ENCODE measurements around the gene NCAM1. TPM values are rescaled to one million over a fixed set of nuclear protein-coding genes. Genes with fewer than 3 reads are reported as not detected.

Gene NCAM1
- total and polyA plus RNA-seq, 10 donors: 0.41 to 13.2 (median 7.1) TPM

DNA sequence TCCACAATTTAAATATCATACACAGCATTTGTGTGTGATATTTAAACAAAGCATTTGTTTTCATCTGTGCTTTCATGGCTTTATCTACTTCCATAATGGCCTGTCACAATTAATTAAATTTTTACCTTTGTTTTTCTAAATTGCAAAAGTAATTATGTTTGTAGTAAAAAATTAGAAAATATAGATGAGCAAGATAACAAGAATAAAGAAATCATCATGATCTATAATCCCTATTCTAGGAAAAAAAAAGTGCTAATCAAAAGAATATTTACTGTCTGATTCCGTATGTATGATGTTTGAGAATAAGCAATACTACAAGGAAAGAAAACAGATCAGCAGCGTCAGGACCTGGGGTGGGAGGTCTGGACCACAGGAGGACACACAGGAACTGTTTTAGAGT lies 149.9 kb downstream of the NCAM1 start:
- no peak overlapping the region for H3K27ac ChIP-seq
- TF ChIP-seq POLR2A (IDR thresholded peaks at IDR 0.05) (no peak), POLR2AphosphoS5 (IDR thresholded peaks at IDR 0.05) (no peak)
- TF ChIP-seq, protein P1, sequence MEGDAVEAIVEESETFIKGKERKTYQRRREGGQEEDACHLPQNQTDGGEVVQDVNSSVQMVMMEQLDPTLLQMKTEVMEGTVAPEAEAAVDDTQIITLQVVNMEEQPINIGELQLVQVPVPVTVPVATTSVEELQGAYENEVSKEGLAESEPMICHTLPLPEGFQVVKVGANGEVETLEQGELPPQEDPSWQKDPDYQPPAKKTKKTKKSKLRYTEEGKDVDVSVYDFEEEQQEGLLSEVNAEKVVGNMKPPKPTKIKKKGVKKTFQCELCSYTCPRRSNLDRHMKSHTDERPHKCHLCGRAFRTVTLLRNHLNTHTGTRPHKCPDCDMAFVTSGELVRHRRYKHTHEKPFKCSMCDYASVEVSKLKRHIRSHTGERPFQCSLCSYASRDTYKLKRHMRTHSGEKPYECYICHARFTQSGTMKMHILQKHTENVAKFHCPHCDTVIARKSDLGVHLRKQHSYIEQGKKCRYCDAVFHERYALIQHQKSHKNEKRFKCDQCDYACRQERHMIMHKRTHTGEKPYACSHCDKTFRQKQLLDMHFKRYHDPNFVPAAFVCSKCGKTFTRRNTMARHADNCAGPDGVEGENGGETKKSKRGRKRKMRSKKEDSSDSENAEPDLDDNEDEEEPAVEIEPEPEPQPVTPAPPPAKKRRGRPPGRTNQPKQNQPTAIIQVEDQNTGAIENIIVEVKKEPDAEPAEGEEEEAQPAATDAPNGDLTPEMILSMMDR (IDR thresholded peaks at IDR 0.05 in 8 of 11, conservative IDR thresholded peaks at IDR 0.05 in 3 of 11): no peak
- H3K9me3 ChIP-seq: no peaks in the 10 kb centered on the region
- no peak overlapping the region for H3K4me3 ChIP-seq
- peaks cover 0 to 1% (median 0%) of the 10 kb centered on the region in 7 donors for H3K27me3 ChIP-seq (replicated peaks in 1 of 7)
- no peak for DNase-seq
- intact Hi-C loops (cut with DNase I; ENCODE audit: low total_unique reads): no loop called here
- H3K36me3 ChIP-seq: no peaks in the 10 kb centered on the region
- no peaks in the 10 kb centered on the region for H3K4me1 ChIP-seq
- WGBS, 5 donors: 64 to 81% (median 78%) methylated on average over 2 of the region's 2 CpGs

DNA sequence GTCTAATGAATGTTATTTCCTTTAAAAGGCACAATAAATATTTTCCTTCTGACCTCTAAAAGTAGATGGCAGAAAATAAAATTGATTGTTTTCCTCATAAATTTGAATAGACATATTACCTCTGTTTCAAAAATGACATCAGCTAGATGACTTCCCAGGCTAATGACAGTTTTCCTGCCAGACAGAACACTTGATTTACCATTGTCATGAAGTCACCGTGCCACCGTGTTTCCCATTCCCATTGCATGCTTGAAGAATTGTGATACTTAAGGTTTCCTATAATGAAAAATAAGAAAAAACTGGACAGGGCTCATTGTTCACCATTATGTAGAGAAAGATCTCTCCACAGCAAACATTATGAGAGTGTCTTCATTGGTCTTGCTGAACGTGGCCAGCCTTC lies 151.1 kb downstream of the NCAM1 start:
- Histone ChIP-seq H3K27ac (no peak overlapping the region), H3K36me3 (no peaks in the 10 kb centered on the region), H3K4me3 (no peak overlapping the region), H3K4me1 (no peaks in the 10 kb centered on the region), H3K27me3 (replicated peaks in 1 of 7) (peaks cover 0 to 4% (median 0%) of the 10 kb centered on the region in 7 donors), H3K9me3 (no peaks in the 10 kb centered on the region)
- TF ChIP-seq, protein P1 (IDR thresholded peaks at IDR 0.05 in 8 of 11, conservative IDR thresholded peaks at IDR 0.05 in 3 of 11): no peak
- TF ChIP-seq POLR2A (IDR thresholded peaks at IDR 0.05) (no peak), POLR2AphosphoS5 (IDR thresholded peaks at IDR 0.05) (no peak)
- WGBS, 5 donors: 50 to 68% (median 55%) methylated on average over 3 of the region's 3 CpGs
- DNase-seq: no peak
- intact Hi-C loops (cut with DNase I; ENCODE audit: low total_unique reads): no loop called here

DNA sequence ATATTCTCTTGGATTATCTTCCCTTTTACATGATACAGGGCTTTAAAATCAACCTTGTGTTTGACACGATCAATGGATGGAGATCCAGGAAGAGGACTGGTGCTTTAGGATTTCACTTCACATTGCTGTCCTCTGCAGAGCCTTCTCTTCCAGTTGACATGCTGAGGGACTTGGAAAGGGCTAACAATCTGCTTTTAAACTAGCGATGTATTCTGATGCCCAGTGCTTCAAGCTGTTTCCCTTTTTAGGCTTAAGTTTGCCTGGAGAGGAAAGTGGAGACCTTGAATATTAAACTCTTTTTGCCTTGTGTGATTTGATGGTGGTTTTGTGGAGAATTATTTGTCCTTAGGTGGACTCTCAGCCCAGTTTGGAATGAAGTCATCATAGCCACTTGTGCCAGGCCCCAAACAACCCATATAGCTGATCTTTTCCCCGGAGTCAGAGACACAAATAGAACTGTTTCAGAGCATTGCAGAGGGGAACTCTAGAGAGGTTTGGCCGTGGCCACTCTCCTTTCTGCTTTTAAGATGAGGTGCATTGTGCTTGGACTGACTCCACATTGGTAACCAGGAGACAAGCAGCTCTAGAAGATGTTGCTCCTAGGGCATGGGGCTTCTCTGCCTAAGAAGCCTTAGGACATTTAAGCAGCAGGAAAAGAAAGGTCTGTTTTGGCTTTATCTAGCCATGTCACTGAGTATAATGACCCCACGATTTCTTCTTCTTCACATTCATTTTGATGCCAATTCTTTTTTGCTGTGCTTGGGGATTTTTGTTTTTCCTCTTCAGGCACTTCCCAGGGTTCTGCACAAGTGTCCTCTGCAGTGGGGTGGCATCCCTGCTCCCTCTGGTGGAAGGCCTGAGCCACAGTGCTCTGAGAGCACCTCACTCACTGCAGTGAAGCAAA lies 152.8 kb downstream of the NCAM1 start:
- DNase-seq: no peak
- Histone ChIP-seq H3K36me3 (no peaks in the 10 kb centered on the region), H3K4me1 (no peaks in the 10 kb centered on the region), H3K27ac (no peak overlapping the region), H3K27me3 (replicated peaks in 1 of 7) (peaks cover 0 to 4% (median 0%) of the 10 kb centered on the region in 7 donors), H3K9me3 (no peaks in the 10 kb centered on the region), H3K4me3 (no peak overlapping the region)
- intact Hi-C loops (cut with DNase I; ENCODE audit: low total_unique reads): no loop called here
- WGBS, 5 donors: 53 to 80% (median 61%) methylated on average over 4 to 5 of the region's 5 CpGs
- TF ChIP-seq POLR2A (IDR thresholded peaks at IDR 0.05): no peak
- TF ChIP-seq, protein P1 (IDR thresholded peaks at IDR 0.05 in 8 of 11, conservative IDR thresholded peaks at IDR 0.05 in 3 of 11): peak in 9 of 11 experiments; percentile 22 to 59 (median 45)

DNA sequence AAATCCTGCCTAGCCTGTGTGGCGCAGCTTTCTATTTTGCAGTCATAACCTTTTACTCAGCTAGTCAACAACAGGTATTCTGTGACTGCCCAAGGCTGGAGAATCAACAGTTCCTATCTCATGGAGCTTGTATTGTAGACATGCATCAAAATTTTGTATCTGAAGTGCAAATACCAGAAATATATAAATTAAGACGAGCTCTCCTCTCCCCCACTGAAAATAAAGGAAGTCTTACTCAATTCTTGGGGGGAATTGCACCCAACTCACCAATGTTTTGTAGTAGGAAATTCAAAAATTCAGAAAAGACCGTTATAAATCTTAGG lies 153.4 kb downstream of the NCAM1 start:
- no peaks in the 10 kb centered on the region for H3K4me1 ChIP-seq
- DNase-seq: no peak
- no peaks in the 10 kb centered on the region for H3K36me3 ChIP-seq
- WGBS, 5 donors: 50 to 71% (median 56%) methylated on average over 3 of the region's 3 CpGs
- H3K4me3 ChIP-seq: no peak overlapping the region
- no peak overlapping the region for H3K27ac ChIP-seq
- peaks cover 0 to 4% (median 0%) of the 10 kb centered on the region in 7 donors for H3K27me3 ChIP-seq (replicated peaks in 1 of 7)
- no peaks in the 10 kb centered on the region for H3K9me3 ChIP-seq
- intact Hi-C loops (cut with DNase I; ENCODE audit: low total_unique reads): no loop called here
- TF ChIP-seq POLR2AphosphoS5 (IDR thresholded peaks at IDR 0.05) (no peak), POLR2A (IDR thresholded peaks at IDR 0.05) (no peak)

Measured in spleen (tissue), 11 donors.